OCI-LY3 (cell line): Measurements from ENCODE around the gene NPHP4.

ENCODE experiments used
- CTCF ChIP-seq: fragments of 200-600, 300-600 bp; sonication (generic); IDR thresholded peaks from 2 replicates; pipeline ENCODE4 v1.5.1; 2014; ENCODE audit warnings: antibody characterized with exemption, low read length, low read depth
- EZH2phosphoT487 ChIP-seq: fragments of 200-600 bp; shearing (Covaris generic); IDR thresholded peaks from 2 replicates; pipeline ENCODE4 v1.6.1; 2018; ENCODE audit warnings: antibody characterized with exemption, mixed run types, low read depth

- TF ChIP-seq CTCF (no peak), EZH2phosphoT487 (no peak)
Measured at GRCh38 chr1:5992026-5992813, at the start of gene NPHP4.
